Cerebellar cortex (tissue), 1 donor: ENCODE measurements around the gene CNNM4.

Source experiments
- DNase-seq: peaks from one replicate; pipeline ENCODE4 v3.0.0-alpha.2; 2015; ENCODE audit warnings: low spot score

CNNM4 gene

DNA sequence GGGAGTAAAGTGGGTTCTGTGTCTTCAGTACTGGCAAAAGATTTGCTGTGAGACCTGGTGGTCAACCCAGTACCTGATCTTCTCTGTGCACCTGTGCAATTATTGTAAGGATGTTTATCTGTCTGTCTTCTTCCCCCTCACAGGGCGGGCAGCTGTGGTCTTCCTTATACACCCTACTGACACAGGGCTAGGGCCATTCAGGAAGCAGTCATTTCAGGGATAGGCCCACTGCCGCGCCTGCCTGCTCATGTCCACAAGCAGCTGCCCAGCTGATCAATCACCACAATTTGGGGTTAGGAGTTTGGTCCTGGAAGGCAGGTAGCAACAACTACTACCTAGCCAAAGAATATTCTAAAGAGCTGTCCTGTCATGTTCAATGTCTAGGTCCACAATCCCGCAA lies 1.2 kb upstream of the CNNM4 start:
- no peak for DNase-seq

DNA sequence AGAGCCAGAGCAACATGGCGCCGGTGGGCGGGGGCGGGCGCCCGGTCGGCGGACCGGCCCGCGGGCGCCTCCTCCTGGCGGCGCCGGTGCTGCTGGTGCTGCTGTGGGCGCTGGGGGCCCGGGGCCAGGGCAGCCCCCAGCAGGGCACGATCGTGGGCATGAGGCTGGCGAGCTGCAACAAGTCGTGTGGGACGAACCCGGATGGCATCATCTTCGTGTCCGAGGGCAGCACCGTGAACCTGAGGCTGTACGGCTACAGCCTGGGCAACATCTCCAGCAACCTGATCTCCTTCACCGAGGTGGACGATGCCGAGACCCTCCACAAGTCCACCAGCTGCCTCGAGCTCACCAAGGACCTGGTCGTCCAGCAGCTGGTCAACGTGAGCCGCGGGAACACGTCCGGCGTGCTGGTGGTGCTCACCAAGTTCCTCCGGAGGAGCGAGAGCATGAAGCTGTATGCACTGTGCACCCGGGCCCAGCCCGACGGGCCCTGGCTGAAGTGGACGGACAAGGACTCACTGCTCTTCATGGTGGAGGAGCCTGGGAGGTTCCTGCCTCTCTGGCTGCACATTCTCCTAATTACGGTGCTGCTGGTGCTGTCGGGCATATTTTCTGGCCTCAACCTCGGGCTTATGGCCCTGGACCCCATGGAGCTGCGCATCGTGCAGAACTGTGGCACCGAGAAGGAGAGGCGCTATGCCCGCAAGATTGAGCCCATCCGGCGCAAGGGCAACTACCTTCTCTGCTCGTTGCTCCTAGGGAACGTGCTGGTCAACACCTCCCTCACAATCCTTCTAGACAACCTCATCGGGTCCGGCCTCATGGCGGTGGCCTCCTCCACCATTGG lies 507 bp downstream of the CNNM4 start:
- DNase-seq = peak; percentile 47

DNA sequence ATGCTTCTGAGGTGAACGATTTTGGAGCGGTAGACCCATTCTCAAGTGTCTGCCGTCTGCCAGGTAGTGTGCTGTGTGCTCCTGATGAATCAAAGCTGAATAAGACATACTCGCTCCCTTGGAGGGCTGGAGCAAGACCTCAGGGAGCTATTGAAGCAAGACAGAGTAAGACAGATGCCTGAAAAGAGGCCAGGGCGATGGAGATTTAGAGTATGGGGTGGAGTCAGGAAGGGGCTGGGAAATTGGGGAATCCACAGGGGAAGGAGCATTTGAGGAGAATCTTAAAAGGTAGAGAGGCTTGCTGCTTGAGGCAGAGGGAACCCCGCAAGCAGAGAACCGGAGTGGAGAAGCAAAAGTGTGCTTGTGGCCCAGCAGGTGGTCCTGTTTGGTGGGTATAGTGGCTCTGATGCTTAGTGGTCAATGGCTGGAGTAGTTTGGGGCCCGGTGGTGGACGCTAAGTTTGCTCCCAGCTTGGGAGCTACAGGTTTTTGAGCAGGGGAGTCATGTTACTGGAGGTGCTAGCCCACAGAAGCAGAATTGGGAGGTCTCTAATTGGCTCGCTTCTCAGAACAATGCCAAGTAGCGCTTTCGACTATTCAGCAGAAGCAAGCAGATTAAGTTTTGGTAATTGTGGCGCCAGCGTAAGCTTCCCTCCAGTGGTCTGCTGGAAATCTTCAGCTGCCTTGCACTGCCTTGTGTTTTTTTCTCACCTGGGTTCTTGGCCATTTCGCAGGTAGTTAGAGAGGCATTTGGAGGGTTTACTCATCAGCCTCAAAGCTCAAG lies 2.0 kb downstream of the CNNM4 start:
- DNase-seq = peak; percentile 55

DNA sequence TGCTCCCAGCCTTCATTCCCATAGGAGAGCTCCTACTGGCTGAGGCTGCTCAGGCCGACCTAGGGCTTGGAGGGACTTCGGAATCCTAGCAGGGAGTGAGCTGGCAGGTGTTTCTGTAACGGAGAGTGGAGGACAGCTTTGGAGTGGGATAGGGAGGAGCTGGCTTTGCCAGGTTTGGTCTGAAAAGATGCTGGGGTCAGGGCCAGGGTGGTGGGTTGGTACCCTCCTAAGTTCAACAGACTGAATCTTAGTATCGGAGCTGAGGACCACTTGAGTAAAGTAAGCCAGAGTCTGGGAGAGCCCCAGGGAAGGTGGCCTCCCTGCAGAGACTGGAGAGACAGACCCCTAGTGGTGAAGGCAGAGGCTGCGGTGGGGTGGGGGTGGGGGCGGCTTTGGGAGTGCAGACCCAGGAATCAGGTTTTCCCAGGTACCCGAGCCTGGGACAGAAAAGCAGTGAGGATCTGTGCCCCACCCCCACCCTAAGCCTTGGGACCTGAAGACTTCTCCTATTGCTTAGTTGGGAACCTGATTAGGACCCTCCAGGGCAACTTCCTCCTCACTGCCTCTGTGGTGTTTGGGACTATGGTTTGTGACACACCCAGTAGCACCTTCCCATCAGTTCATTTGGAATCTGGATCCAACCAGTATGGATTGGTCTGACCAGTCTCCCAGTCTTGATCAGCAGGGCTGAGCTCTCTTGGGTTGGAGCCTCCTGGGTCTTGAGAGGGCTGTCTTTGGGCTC lies 3.0 kb downstream of the CNNM4 start:
- peak; percentile 61 for DNase-seq

DNA sequence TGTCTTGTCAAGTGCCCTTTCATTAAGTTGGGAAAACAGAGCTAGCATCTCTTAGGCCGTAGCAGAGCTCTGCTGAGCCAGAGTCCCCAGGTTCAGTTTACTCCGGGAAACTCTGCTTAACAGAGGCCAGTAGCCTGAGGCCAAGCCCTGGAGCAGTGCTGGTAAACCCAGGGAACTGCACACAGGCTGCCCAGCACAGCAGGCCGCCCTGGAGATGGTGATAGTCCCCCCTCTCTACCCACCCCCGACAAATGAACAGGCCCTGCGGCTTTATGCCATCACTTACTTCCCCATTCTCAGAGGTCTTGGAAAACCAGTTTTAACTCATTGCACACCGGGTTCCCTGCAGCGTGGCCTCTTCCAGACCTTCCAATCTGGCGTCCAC lies 3.5 kb downstream of the CNNM4 start:
- no peak for DNase-seq

DNA sequence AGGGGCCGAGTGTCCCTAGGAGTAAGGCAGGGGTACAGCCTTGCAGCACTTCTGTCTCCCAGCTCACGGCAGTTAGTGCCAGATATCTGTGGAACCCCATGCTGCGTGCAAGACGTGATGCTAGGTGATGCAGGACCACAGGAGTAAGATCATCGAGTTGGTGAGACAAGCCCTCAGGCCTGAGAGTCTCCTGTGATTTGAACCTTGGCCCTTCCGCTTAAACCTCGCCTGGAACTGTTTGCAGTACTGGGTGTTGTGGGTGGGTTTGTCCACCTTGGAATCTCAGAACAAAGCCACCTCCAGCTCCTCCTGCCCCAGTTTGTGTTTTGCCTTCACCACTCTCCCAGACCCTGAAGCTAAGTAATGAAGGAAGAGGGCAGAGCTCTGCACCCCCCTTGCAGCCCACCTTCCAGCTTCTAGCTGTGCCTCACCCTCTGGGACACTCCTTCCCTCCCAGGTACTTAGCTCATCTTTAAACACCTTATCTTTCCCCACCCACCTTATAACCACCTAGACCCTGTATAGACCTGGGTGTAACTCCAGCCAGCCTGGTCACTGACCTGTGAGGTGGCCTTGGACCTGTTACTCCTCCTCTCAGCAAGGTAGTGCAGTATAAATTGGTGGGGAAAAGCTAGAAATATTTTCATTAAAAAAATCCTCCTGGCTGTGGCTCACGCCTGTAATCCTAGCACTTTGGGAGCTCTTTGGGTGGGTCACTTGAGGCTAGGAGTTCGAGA lies 6.6 kb downstream of the CNNM4 start:
- DNase-seq = no peak

DNA sequence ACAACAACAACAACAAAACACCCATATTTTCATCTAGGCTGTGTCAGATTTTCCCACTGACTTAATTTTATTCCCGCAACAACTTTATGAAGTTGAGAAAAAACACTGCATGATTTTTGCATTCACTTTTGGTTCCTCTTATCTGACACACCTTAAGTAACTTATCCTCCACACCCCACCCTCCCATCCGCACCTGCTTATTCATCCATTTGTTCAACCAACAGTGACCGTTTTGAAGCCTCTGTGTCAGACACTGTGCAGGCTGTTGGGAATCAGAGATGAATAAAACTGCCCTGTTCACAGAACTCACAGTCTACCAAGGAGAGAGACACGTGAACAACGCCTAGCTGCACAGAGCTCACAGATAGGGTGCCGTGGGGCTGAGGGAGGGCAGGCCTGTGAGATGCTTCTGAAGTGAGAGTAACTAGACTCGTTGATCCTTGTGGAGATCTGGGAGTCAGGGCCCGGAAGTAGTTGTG lies 7.4 kb downstream of the CNNM4 start:
- peak; percentile 32 for DNase-seq

DNA sequence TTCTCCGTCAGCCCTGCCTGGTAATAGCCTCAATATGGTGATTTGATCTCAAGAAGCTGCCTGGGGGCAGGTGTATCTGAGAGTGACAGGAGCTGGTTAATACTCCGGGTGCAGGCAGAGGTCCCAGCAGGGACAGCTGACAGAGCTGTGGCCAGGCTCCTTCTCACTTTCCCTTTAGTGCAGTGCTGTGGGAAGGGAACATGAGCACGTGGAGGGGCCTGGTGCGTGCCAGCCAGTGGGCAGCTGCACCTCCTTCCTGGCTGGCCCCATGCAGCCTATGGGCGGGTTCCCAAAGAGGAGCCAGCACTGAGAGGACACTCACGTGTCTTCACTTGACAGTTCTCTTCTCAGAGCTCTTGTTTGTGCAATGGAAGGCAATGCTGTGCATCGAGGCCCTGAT lies 9.1 kb downstream of the CNNM4 start:
- DNase-seq = peak; percentile 37

DNA sequence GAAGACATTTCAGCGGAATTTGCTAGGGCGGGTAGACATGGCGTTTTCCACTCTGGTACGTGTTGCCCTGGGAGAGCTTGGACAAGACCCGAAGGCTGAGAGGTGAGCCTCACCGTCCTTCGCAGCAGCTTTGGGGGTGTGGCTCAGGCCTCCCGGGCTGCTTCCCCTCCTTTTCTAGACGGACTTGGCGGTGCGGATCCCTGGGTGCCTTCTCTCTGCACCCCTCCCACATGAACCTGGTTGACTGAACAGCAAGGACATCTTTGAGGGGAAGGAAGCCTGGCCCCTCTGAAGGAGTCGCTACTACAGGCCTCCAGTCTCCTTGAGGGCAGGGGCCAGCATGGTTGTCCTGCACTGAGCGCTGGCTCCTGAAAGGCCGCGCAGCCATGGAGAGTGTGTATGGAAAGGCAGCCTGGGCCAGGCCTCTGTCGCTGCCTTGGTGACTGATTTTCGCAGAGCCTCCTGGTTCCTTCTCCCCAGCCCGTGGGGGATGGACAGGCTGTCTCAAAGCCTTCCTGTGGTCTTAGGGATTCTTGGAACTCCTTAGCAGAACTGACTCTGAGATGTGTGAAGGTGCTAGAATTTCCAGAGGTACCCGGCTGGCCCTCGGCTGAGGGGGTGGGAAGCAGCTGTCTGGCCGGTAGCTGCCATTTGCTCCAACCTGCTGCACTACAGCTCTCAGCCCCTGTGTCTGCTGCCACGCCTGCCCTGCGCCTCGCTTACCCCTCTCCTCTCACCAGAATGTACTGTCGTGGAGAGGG lies 9.9 kb downstream of the CNNM4 start:
- DNase-seq = no peak

DNA sequence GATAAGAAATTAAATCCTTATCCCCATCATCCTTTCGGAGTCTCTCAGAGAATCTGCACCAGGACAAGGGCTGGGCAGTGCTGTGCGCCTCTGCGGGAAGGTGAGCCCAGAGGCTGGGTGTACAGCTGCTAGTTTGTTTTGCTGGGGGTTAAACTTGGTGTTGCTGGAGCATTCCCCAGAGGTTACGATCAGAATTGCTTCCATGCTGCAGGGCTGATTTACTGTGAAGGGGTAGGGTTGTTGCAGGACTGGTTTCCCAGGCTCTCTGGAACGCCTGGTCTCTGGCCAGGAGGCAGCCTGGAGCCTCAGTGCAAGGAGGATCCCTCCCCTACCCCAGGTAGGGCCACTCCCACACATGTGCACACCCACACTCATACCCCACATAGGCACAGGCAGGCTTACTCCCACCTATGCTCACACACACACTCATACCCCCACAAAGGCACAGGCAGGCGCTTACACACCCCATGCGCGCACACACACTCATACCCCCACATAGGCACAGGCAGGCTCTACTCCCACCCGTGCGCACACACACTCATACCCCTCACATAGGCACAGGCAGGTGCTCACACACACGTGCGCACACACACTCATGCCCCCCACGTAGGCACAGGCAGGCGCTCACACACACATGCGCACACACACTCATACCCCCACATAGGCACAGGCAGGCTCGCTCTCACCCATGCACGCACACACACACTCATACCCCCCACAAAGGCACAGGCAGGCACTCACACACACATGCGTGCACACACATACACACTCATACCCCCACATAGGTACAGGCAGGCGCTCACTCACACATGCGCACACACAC lies 11.3 kb downstream of the CNNM4 start:
- DNase-seq = no peak

DNA sequence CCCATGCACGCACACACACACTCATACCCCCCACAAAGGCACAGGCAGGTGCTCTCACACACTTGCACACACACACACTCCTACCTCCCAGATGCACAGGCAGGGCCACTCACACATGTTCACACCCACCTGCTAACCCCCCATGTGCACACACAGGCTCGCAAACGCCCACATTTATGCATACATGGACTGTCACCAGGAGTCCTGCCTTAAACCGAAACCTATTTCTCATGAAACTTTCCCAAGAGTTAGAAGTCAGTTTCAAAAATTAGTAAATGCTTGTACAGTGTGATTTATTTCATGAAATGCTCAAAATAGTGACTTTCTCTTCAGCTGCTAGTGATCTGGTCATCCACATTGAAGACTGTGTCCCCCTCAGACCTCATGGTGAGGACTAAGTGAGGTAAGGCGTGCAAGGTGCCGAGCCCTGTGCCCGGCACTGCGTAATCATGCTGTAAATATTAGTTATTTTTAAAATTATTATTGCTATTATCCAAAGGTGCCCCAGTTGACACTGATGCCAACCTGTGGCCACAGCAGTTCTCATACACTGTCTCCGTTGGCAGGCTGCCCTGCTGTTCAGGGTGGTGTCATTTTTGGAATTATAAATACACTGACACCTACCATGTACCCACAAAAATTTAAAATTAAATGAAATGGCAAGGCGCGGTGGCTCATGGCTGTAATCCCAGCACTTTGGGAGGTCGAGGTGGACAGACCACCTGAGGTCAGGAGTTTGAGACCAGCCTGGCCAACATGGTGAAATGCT lies 12.4 kb downstream of the CNNM4 start:
- DNase-seq = no peak

DNA sequence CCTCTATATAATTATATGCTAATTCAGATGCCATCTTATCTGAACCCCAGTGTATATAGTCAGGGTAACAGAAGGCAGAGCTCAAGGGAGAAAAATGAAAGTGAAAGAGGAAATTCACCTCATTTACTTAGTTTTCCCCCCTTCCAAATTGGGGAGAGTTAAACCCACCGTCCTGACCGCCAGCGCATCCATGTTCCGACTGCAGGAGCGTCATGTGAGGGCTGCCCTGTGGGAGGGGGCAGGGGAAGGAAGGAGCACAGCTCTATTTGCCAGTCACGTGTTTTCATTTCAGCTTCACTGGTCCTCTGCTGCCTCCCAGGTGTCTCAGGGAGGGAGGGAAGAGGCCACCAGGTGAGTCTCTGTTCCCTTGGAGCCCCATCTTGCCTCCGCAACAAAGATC lies 13.2 kb downstream of the CNNM4 start:
- DNase-seq = no peak

DNA sequence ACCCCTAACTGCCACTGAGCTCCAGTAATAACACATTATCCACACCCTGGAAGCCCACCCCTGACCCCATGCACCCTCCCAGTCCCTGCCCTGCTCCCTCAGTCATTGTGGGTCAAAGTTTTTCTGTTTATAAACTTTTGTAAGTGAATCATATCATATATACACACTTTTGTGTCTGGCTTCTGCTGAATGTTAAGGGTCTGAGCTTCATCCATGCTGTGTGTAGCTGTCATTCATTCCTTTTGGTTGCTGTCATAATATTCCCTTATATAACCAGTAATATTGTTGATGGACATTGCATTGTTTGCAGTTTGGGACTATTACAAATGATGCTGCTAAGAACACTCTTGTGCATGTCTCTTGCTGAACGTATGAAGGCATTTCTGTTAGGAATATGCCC lies 14.5 kb downstream of the CNNM4 start:
- DNase-seq = no peak

DNA sequence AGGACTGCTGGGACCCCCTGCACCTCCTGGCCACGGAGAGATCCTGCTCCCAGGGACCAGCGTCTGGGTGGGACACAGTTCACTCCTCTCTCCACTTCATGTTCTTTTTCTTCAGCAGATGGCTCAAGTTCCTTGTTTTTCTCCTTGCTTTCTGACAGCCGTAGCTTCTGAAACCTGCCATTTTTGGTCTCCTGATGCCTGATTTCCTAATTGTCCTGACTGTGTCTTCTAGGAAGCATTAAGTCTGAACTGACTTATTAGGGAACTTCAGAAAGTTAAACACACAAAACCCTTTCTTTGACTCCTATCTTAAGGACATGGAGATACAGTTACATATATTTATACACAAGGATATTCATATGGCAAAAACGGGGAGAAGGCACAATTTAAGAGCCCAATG lies 22.7 kb downstream of the CNNM4 start:
- DNase-seq = no peak

DNA sequence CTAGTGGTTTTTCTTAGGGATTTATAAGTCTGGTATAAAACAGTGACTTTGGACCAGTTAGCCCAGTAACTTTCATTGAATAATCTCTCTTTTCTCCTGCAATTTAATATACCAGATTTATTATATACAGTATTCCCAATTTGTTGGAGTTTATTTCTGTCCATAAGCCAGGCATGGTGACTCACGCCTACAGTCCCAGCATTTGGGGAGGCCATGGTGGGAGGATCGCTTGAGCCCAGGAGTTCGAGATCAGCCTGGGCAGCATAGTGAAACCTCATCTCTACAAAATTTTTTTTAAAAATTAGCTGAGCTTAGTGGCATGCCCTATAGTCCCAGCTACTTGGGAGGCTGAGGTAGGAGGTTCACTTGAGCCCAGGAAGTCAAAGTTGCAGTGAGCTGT lies 26.7 kb downstream of the CNNM4 start:
- no peak for DNase-seq

DNA sequence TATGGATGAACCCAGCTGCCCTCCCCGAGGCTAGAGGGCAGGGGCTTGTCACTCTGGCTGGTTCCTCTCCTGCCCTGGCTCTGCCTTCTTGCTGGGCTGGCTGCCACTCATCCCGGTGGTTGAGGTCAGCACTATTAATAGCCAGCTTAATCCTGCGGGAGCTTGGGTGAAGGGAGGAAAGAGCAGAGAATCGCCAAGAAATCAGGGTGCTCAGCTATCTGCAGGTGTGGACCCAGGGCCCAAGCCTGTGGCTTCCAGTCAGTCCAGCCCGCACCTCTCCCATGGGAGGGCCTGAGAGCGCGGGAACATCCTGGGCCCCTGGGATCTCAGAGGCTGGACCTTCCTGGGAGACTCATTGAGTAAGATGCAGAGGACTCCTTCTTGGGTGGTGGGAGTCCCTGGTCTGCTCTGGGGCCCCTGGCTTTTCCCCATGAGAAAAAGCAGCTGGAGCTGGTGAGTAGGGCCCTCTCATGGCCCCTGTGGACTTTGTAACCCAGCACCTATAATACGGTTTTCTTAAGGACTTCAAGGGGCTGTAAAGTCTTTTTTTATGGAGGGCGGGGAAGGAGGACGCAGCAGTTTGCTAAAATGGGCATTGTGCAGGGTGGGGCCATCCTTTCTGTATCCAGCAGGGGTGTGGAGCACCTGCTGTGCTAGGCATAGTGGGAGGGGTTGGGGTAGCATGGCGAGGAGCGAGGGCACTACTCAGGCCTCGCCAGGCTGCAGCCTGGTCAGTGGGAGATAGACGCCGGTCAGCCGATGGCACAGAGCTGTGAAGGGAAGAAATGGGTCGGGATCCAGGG lies 27.9 kb downstream of the CNNM4 start:
- peak; percentile 85 for DNase-seq

DNA sequence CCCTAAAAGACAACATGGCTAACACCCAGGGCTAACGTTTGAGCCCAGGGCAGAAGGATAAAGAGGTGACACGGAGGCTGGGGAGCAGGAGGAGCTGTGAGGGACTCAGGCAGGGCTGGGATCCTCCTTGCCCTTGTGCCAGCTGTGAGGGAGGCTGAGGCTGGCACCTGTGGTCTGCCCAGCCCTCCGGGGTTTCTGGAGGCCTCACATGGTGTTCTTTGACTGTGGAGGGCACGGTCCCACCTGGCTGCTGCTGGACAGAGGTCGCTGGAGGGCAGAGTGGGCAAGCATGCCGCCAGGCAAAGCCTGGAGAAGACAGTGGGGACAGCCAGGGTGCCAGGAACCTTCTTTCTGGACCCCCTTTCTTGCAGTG lies 28.5 kb downstream of the CNNM4 start:
- DNase-seq = no peak
